GM12864 (cell line): Measurements from ENCODE around the gene ELAVL2.

Experiments
- DNase-seq: peaks from one replicate; pipeline ENCODE4 v3.0.0-alpha.2; 2011; ENCODE audit warnings: low read depth
- H3K4me3 ChIP-seq: 2 replicates; pipeline ENCODE4 v1.5.1; 2011; ENCODE audit warnings: mild to moderate bottlenecking, low read depth, low read length, control low read depth
- CTCF ChIP-seq: IDR thresholded peaks from 2 replicates; pipeline ENCODE4 v1.5.1; 2011; ENCODE audit warnings: low read depth, mild to moderate bottlenecking, moderate library complexity, low read length, control low read depth, inconsistent platforms; ENCODE audit errors: missing control alignments

ELAVL2 gene

DNA sequence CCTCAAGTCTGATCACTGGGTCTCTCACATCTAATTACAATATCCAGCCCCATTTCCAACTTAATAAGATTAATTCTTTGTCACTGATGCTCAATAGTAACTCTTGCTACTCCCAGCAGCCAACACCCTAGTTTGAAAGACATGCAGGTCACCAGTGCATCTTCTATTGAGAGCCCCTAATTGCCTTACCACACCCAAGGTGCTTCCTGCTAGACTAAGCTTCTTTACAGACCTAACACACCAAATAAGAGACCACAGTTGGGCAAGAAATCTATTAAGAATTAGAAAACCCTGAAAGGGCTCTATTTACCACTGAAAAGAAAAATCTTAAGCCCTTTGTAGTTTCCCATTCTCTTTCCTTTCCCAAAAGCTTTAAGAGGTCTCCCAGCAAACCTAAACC lies 26.5 kb downstream of the ELAVL2 start:
- no peak for DNase-seq

GRCh38 chr9:23798325-23798724 lies 27.7 kb downstream of the ELAVL2 start:
- no peak for TF ChIP-seq CTCF
- no peak overlapping the region for H3K4me3 ChIP-seq
- no peak for DNase-seq

More for the DNA sequence above, 26.5 kb downstream of the ELAVL2 start:
- no peak for TF ChIP-seq CTCF
- H3K4me3 ChIP-seq: no peak overlapping the region

- no peak overlapping the region for H3K4me3 ChIP-seq
- no peak for DNase-seq
- TF ChIP-seq CTCF: no peak
These were observed 29.8 kb downstream of the ELAVL2 start for GRCh38 chr9:23796209-23796608.

- DNase-seq: no peak
- H3K4me3 ChIP-seq: no peak overlapping the region
- TF ChIP-seq CTCF: no peak
These were observed 35.4 kb downstream of the ELAVL2 start for GRCh38 chr9:23790351-23791260.

DNA sequence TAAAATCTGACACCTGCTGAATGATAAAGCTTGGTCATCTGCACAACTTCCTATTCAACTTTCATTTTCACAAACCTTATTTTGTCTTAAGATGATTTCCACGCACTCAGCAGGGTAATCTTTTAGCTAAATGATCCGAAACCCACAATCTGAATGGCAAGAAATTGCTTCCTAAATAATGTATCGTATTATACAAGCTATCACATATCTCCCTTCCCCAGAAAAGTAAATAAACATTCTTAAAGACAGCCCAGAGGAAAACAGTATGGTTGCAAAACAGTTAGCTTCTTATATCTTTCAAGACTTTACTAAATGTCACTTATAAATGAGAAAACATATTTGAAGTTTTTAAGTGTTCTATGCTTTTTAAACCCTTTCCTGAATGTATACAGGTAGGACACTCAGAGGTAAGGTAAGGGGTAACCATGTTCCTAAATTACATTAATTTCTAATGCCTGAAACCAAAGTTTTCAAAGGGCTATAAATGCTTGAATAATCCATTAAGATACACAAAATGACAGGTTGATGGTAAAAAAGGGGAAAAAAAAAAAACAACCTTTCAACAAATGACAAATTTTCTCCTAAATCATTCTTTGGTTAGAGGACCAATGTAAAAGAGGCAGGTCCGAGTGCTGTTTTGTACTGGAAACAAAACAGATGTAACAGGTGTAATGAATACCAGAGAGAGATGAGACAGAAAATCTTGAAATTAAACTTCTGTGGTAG lies 36.3 kb downstream of the ELAVL2 start:
- H3K4me3 ChIP-seq: no peak overlapping the region
- DNase-seq: no peak
- TF ChIP-seq CTCF: no peak

DNA sequence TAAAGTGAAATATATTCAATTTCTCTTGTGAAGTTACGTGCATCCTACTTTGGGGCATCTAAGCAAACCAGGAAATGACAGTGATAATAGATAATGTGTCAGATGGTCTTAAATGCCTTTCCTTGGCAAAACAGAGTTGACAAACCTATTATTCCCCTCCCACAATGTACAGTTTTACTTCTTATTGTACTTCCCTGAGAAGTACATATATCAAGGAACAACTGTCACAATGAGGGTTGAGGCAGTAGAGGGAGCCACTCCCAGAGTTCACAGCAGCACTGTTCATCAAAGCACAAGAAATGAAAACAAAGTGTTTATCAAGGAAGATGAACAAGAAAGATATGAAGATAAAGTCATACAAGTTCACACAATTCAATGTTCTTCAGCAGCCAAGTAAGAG lies 41.1 kb downstream of the ELAVL2 start:
- TF ChIP-seq CTCF: no peak
- DNase-seq: no peak
- no peak overlapping the region for H3K4me3 ChIP-seq

GRCh38 chr9:23783509-23783908 lies 42.5 kb downstream of the ELAVL2 start:
- no peak overlapping the region for H3K4me3 ChIP-seq
- TF ChIP-seq CTCF: no peak
- no peak for DNase-seq
